GM18870 (cell line): ENCODE measurements around the gene CSH2.
"Not testable (repeated sequence)": the region's sequence is repeated elsewhere in the genome, so short reads cannot be mapped to it uniquely, and the experiment has no call there.

Experiments used
- ATAC-seq: cut with Tn5 transposase; IDR thresholded peaks from one replicate; pipeline ENCODE4 v1.9.1; 2021; ENCODE audit warnings: moderate library complexity; ENCODE audit not compliant: unreplicated experiment

The CSH2 gene

DNA sequence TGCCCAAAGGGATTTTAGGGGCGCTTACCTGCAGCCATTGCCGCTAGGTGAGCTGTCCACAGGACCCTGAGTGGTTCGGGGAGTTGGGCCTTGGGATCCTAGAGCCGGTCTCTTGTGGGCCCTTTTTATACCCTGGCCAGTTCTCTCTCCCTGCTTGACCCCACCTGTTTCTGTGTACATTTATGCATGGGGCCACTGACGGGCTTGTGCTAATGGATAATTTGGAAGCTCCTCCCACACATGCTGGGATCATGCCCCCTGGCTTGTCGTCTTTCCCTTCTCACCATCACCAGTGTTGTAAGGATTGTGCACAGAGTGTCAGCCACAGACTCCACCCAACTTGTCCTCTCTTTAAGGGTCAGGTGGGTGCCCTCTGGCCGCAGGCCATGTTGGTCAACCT, at the start of gene CSH2:
Gene CSH2 (minus strand): TSS at position 101 of the 400 bp plus-strand sequence. CDS start 63 bp downstream, at position 38.
- not testable (repeated sequence) for ATAC-seq

DNA sequence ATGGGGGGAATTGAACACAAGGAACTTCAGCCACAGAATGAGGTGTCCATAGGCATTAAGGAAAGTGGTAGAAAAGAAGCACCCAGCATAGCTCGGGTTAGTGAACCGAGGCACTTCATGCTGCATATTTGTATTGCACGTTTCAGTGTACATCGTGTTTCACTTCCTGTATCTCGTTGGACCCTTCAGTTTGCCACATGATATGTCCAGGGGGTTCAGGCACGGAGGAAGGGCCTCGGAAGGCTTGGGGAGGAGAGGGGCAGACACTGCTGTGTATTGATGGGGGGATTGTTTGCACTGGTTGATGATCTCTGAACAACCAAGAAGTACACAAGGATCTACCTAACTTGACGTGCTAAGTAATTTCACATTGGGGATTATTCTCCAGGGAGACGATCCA, 48.9 kb upstream of the CSH2 start:
- not testable (repeated sequence) for ATAC-seq

DNA sequence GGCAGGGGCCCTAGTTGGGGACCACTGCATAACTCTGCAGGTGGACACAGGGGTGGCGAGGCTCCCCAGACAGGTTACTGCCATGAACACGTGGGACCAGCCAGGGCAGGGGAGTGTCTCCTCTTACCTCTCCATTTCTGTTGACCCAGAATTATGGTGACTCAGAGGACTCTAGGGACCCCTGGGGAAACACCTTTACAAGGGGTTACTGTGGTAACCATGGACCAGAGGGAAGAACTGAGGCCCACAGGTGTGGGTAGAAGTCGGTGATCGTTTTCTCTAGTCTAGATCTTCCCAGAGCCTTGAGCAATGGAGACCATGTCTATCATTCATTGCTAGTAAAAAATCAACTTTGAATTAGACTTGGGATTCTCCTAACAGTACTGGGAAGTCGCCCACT, 47.3 kb upstream of the CSH2 start:
- ATAC-seq, result not testable (repeated sequence)

DNA sequence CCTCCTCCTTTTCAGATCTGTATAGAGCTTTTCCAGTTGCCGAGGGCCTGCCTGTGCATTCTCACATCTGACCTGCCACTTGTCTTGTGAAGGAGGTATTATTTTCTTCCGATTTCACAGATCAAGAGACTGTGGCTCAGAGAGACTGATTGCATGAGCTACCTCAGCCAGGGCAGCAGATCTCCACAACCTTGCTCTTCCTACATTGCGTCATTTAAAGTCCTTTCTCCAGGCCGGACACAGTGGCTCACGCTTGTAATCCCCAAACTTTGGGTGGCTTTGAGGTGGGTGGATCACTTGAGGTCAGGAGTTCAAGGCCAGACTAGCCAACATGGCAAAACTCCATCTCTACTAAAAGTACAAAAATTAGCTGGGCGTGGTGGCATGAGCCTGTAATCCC, 46.6 kb upstream of the CSH2 start:
- not testable (repeated sequence) for ATAC-seq

DNA sequence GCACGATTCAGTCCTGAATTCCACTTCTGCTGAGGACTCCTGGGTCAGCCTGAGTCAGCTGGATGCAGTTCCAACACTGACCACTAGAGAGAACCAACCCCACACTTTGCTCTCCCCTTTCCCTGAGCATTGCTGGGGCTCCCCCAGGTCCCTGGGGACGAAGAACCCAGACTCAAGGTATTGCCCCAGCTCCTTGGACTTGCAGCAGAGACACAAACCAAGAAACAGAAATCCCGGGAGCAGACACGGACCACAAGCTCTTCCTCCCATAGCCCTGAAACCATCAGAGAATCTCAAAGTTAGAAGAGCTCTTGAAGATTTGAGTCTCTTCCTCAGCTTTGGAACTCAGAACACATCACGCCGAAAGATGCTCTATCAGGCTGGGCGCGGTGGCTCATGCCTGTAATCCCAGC, 45.8 kb upstream of the CSH2 start:
- no peak for ATAC-seq

DNA sequence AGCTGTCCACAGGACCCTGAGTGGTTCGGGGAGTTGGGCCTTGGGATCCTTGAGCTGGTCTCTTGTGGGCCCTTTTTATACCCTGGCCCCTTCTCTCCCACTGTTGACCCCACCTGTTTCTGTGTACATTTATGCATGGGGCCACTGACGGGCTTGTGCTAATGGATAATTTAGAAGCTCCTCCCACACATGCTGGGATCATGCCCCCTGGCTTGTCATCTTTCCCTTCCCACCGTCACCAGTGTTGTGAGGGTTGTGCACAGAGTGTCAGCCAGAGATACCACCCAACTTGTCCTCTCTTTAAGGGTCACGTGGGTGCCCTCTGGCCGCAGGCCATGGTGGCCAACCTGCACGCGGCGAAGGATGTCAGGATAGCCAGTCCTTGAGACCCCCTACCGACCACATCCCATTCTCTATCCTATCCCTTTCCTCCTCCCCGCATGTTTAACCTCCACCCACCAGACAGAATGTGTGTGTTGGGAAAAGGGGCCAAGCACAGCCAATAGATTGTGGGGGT, 45.4 kb upstream of the CSH2 start, which contains the start of gene GH1:
Gene GH1 (minus strand): TSS at position 51 of the 517 bp plus-strand sequence. CDS start 63 bp downstream, outside the sequence.
- not testable (repeated sequence) for ATAC-seq

DNA sequence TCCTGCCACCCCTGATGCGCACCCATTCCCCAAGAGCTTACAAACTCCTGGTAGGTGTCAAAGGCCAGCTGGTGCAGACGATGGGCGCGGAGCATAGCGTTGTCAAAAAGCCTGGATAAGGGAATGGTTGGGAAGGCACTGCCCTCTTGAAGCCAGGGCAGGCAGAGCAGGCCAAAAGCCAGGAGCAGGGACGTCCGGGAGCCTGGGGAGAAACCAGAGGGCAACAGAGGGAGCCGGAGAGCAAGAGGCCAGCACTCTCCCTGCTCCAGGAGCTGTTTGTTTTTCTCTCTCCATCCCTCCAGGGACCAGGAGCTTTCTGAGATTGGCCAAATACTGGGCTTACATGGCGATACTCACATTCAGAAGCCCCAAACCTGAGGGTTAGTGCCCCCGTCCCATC, 44.8 kb upstream of the CSH2 start:
- no peak for ATAC-seq

DNA sequence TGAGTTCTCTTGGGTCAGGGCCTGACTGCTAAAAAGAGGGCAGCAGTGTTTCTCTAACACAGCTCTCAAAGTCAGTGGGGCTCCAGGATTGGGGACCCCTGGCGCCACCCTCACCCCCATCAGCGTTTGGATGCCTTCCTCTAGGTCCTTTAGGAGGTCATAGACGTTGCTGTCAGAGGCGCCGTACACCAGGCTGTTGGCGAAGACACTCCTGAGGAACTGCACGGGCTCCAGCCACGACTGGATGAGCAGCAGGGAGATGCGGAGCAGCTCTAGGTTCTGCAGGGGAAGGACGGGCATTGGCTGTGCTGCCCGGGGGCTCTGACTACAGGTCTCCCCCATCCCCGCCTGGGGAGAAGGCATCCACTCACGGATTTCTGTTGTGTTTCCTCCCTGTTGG, 44.2 kb upstream of the CSH2 start:
- ATAC-seq, result no peak

DNA sequence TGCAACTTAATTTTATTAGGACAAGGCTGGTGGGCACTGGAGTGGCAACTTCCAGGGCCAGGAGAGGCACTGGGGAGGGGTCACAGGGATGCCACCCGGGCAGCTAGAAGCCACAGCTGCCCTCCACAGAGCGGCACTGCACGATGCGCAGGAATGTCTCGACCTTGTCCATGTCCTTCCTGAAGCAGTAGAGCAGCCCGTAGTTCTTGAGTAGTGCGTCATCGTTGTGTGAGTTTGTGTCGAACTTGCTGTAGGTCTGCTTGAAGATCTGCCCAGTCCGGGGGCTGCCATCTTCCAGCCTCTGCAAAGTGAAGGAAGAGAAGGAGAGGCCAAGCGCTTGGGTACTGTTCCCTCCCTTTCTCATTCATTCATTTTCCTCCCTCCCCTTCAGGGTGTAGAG, 43.7 kb upstream of the CSH2 start:
- ATAC-seq, result not testable (repeated sequence)

DNA sequence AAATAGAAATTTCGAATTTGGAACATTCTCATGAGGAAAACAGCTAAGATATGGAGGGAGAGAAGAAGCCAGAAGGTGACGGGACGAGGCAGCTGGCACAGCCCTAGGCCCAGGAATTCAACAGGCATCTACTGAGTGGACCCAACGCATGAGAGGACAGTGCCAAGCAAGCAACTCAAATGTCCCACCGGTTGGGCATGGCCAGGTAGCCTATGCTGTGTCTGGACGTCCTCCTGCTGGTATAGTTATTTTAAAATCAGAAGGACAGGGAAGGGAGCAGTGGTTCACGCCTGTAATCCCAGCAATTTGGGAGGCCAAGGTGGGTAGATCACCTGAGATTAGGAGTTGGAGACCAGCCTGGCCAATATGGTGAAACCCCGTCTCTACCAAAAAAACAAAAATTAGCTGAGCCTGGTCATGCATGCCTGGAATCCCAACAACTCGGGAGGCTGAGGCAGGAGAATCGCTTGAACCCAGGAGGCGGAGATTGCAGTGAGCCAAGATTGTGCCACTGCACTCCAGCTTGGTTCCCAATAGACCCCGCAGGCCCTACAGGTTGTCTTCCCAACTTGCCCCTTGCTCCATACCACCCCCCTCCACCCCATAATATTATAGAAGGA, 43.2 kb upstream of the CSH2 start:
- ATAC-seq, result no peak

DNA sequence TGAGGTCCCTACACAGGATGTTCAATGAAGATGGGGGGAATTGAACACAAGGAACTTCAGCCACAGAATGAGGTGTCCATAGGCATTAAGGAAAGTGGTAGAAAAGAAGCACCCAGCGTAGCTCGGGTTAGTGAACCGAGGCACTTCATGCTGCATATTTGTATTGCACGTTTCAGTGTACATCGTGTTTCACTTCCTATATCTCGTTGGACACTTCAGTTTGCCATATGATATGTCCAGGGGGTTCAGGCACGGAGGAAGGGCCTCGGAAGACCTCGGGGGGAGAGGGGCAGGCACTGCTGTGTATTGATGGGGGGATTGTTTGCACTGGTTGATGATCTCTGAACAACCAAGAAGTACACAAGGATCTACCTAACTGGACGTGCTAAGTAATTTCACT, 42.3 kb upstream of the CSH2 start:
- not testable (repeated sequence) for ATAC-seq

DNA sequence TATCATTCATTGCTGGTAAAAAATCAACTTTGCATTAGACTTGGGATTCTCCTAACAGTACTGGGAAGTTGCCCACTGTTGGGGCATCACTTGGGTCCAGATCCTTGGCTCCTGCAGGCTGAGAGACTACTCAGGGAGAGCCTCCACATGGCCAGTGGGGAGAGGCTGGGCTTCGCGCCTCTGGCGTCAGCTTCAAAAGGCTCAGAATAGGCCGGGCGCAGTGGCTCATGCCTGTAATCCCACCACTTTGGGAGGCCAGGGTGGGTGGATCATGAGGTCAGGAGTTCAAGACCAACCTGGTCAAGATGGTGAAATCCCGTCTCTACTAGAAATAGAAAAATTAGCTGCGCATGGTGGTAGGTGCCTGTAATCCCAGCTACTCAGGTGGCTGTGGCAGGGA, 41.0 kb upstream of the CSH2 start:
- ATAC-seq, result no peak

DNA sequence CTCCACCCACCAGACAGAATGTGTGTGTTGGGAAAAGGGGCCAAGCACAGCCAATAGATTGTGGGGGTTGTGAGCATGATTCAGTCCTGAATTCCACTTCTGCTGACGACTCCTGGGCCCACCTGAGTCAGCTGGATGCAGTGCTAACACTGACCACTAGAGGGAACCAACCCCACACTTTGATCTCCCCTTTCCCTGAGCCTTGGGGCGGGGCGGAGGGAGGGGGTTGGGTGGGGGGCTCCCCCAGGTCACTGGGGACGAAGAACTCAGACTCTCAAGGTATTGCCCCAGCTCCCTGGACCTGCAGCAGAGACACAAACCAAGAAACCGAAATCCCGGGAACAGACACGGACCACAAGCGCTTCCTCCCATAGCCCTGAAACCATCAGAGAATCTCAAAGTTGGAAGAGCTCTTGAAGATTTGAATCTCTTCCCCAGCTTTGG, 38.2 kb upstream of the CSH2 start:
- no peak for ATAC-seq

DNA sequence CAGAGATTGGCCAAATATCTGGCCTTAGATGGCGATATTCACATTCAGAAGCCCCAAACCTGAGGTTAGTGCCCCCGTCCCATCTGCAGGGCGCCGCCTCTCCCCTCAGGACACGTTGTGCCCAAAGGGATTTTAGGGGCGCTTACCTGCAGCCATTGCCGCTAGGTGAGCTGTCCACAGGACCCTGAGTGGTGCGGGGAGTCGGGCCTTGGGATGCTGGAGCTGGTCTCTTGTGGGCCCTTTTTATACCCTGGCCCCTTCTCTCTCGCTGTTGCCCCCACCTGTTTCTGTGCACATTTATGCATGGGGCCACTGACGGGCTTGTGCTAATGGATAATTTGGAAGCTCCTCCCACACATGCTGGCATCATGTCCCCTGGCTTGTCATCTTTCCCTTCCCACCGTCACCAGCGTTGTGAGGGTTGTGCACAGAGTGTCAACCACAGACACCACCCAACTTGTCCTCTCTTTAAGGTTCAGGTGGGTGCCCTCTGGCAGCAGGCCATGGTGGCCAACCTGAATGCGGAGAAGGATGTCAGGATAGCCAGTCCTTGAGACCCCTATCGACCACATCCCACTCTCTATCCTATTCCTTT, 37.7 kb upstream of the CSH2 start, which contains the start of gene CSHL1:
Gene CSHL1 (minus strand): TSS at position 218 of the 595 bp plus-strand sequence. CDS start 62 bp downstream, at position 156.
- ATAC-seq, result no peak

DNA sequence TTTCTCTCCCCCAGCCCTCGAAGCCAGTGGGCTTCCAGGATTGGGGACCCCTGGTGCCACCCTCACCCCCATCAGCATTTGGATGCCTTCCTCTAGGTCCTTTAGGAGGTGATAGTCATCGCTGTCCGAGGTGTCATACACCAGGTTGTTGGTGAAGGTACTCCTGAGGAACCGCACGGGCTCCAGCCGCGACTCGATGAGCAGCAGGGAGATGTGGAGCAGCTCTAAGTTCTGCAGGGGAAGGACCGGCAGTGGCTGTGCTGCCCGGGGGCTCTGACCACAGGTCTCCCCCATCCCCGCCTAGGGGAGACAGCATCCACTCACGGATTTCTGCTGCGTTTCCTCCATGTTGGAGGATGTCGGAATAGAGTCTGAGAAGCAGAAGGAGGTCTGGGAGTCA, 36.6 kb upstream of the CSH2 start:
- ATAC-seq, result no peak

DNA sequence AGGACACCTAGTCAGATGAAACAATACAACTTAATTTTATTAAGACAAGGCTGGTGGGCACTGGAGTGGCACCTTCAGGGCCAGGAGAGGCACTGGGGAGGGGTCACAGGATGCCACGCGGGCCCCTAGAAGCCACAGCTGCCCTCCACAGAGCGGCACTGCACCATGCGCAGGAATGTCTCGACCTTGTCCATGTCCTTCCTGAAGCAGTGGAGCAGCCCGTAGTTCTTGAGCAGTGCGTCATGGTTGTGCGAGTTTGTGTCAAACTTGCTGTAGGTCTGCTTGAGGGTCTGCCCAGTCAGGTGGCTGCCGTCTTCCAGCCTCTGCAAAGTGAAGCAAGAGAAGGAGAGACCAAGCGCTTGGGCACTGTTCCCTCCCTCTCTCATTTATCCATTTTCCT, 36.1 kb upstream of the CSH2 start:
- ATAC-seq, result not testable (repeated sequence)

DNA sequence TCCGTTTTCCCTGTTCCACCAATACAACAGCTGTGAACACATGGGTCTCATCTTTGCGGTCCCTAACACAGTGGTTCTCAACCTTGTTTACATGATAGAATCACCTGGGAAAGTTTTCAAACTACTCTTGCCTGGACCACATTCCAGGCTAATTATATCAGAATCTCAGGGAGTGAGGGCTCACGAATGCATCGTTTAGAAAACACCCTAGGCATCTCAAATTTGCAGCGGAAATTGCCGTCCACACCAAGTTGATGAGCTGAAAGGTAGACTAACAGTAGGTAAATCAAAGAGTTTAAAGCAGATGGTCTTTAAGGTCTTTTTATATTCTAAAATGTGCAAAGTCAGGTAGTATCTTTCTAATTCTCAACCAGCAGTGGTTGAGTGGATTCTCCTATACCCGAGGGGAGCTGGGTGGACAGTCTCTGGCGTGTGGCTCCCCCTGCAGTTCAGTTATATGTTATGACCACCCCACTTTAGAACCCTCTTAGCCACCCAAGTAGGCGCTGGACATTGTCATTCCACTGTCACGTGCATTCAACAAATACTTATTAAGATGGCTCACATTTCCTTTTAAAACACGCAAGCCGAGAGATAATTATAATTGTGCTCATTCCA, 33.8 kb upstream of the CSH2 start:
- not testable (repeated sequence) for ATAC-seq

DNA sequence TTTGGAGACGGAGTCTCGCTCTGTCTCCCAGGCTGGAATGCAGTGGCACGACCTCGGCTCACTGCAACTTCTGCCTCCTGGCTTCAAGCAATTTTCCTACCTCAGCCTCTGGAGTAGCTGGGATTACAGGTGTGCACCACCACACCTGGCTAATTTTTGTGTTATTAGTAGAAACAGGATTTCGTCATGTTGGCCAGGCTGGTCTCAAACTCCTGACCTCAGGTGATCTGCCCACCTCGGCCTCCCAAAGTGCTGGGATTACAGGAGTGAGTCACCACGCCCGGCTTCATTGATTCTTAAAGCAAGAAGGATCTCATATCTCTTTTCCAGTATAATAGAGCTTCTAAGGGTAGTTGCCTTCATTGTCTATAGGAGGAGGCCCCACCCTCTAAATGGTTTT, 31.3 kb upstream of the CSH2 start:
- not testable (repeated sequence) for ATAC-seq

DNA sequence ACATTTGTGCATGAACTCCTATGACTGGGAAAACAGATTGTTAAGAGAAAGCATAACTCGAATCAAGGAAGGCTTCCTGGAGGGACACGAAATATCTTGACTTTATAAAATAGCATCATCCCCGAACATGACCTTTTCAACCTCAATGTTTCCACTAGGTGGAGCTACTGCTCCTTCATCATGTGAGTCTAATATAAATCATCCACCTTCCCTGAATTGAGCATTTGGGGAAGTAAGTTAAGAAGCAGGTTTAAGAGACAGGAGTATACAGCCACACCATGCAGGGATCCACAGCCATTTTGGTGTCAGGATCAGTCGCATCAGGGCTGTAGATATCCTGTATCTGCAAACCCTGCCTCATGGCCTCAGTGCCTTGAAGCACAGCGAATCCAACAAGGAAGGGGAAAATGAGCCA, 30.3 kb upstream of the CSH2 start:
- ATAC-seq, result not testable (repeated sequence)

DNA sequence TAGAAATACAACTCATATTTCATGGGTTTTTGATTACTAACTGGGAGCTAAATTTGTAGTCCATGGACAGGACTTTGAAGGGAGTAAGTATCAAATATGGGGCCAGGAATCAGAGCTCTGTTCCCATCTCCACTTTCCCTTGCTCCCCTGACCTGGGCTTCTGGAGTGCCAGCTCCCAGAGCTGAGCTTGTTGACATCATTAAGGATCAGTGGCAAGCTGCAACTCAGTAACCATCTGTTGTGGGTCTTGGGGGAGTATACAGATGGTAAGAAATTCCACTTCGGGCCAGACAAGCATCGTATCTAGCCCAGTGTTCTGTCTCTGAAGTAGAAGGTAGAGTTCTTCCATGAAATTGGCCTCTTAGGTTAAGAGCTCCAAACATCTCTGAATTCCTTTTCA, 28.5 kb upstream of the CSH2 start:
- not testable (repeated sequence) for ATAC-seq

DNA sequence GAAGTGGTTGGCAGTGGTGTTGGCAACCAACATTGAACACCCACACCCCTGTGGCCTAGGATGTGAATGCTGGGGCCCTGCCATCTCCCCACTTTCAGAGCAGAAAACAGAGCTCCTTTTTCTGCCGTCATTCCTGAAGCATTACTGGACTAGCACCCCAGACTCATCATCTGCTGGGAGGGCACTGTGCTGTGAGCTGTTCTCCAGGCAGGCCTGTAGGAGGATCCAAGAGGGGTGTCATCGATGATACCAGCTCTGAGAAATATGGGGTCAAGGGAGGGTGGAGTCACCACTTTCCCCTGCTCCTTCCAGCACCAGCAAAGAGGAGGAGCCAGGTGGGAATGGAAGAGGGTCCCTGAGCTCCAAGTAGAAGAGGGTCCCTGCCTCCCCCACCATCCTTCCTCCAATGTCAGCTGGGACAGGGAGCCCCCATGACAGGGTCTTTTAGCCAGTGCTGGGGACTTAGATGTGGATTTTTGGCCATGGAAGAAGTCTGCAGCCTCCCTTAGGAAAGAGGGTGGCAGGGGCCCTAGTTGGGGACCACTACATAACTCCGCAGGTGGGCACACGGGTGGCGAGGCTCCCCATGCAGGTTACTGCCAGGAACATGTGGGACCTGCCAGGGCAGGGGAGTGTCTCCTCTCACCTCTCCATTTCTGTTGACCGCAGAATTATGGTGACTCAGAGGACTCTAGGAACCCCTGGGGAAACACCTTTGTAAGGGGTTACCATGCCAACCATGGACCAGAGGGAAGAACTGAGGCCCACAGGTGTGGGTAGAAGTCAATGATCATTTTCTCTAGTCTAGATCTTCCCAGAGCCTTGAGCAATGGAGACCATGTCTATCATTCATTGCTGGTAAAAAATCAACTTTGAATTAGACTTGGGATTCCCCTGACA, 25.7 kb upstream of the CSH2 start:
- not testable (repeated sequence) for ATAC-seq
